Omental fat pad (tissue), 4 donors: Measurements from ENCODE around the gene CHRM4. TPM values are rescaled to one million over a fixed set of nuclear protein-coding genes. Genes with fewer than 3 reads are reported as not detected.

Experiments
- ATAC-seq: fragments of 150-250 bp; one replicate; pipeline ENCODE4 v1.9.1; 2016; ENCODE audit warnings: mild to moderate bottlenecking, moderate library complexity; ENCODE audit not compliant: low FRiP score
- DNase-seq: peaks from one replicate; pipeline ENCODE4 v3.0.0-alpha.2; 2019; ENCODE audit warnings: low spot score
- CTCF ChIP-seq, 3 donors: fragments of 450-650 bp; IDR thresholded peaks; one replicate each; pipeline ENCODE4 v1.5.1; 2016 to 2017; ENCODE audit warnings: antibody characterized with exemption in 3 of 3, mild to moderate bottlenecking in 3 of 3, moderate library complexity in 2 of 3
- total RNA-seq, 4 donors: library from RNA; depleted of rRNA; stranded (reverse); fragments of >200 nt; gene quantifications; one replicate each; pipeline ENCODE4 v1.1.0, GENCODE V29; 2016

Gene CHRM4
- total RNA-seq, 4 donors from 2014 or later: 0.63 to 0.74 TPM; not detected in 2

GRCh38 chr11:46386674-46387073 is 4.9 kb downstream of the CHRM4 start:
- no peak for TF ChIP-seq CTCF (IDR thresholded peaks at IDR 0.05)
- no peak for ATAC-seq
- no peak for DNase-seq

DNA sequence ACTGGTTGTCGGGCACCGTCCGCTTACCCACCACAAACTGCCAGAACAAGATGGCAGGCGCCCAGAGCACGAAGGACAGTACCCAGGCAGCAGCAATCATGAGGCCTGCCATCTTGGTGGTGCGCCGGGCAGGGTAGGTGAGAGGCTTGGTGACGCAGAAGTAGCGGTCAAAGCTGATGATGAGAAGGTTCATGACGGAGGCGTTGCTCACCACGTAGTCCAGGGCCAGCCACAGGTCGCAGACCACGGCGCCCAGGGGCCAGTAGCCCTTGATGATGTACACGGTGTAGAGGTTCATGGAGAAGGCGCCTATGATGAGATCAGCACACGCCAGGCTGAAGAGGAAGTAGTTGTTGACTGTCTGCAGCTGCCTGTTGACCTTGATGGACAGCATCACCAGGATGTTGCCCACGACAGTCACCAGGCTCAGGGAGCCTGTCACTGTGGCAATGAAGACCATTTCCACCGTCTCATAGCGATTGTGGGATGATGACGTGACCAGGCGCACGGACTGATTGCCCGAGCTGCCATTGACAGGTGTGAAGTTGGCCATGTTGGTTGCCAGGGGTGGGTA is 5.5 kb downstream of the CHRM4 start:
- DNase-seq (no peak), ATAC-seq (no peak)
- no peak for TF ChIP-seq CTCF (IDR thresholded peaks at IDR 0.05)

GRCh38 chr11:46385169-46386004 is 6.2 kb downstream of the CHRM4 start:
- ATAC-seq (no peak), DNase-seq (no peak)
- no peak for TF ChIP-seq CTCF (IDR thresholded peaks at IDR 0.05)

DNA sequence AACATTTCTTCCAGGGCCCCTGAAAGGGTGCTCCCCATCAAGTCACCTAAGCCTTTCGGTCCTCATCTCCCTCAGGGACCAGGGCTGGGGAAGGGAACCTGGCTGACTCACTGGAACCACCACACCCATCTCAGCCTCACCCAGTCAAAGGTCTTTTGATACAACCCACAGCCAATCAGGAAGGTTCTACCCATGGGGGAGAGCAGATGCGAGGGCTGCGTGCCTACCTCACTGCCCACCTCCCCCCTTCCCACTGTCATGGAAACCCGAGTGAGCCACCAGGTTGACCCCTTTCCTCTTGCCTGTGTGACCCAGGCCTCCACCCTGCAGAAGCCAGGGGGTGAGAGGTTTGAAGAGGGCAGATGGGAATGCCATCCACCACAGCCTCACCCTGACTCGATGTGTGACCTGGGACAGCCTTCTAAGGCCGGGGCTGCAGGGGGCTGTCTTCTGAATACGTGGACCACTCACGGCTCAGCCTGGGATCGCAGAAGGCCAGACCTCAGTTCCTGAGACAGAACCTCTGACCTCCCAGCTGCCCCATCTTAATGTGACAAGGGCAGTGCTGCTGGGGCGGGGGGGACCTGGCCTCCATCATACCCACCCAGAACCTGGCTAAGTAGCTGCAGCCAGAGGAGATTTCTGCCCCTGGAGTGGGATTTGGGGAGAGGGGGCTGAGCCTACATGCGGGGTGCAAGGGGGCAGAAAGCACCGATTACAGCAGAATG is 7.4 kb downstream of the CHRM4 start:
- no peak for TF ChIP-seq CTCF (IDR thresholded peaks at IDR 0.05)
- DNase-seq (no peak), ATAC-seq (no peak)

- no peak for DNase-seq
- TF ChIP-seq CTCF (IDR thresholded peaks at IDR 0.05): no peak
- ATAC-seq: no peak
Observed at GRCh38 chr11:46383404-46383758, 8.2 kb downstream of the CHRM4 start.

- ATAC-seq: no peak
- no peak for TF ChIP-seq CTCF (IDR thresholded peaks at IDR 0.05)
Observed at GRCh38 chr11:46382646-46383403, 8.8 kb downstream of the CHRM4 start.

More at GRCh38 chr11:46382646-46383403, 8.8 kb downstream of the CHRM4 start:
- DNase-seq: no peak
